Upper lobe of right lung (tissue), 1 donor: ENCODE results near the gene ADD1. TPM values are rescaled to one million over a fixed set of nuclear protein-coding genes. Genes with fewer than 3 reads are reported as not detected.

ENCODE experiments used
- ATAC-seq: fragments of 200-7000 bp; cut with Tn5 transposase; one replicate; pipeline ENCODE4 v1.9.1; 2020; ENCODE audit warnings: mild to moderate bottlenecking, moderate library complexity
- DNase-seq: peaks from one replicate; pipeline ENCODE4 v3.0.0-alpha.2; 2020
- H3K27ac ChIP-seq: fragments of 200-600 bp; one replicate; pipeline ENCODE4 v1.8.0; 2022
- H3K27me3 ChIP-seq: fragments of 200-600 bp; one replicate; pipeline ENCODE4 v1.8.0; 2022; ENCODE audit warnings: mild to moderate bottlenecking
- H3K36me3 ChIP-seq: fragments of 200-600 bp; one replicate; pipeline ENCODE4 v1.8.0; 2022
- H3K4me1 ChIP-seq: fragments of 200-600 bp; one replicate; pipeline ENCODE4 v1.8.0; 2022
- H3K4me3 ChIP-seq: fragments of 200-600 bp; one replicate; pipeline ENCODE4 v1.8.0; 2022; ENCODE audit warnings: mild to moderate bottlenecking
- H3K9me3 ChIP-seq: fragments of 200-600 bp; one replicate; pipeline ENCODE4 v1.8.0; 2022
- intact Hi-C: fragments of 100-400 bp; cut with DNase I; formaldehyde crosslinking; loops from one replicate; pipeline ENCODE4 v1.11.0; 2022
- total RNA-seq: library from RNA; stranded (reverse); fragmentation: NEBNext Ultra II Directional; extraction: Animal tissue kit (Norgen Biotek cat#: 25700); gene quantifications from one replicate; pipeline ENCODE4 v1.2.1, GENCODE V29; 2021
- TF ChIP-seq, protein P1 (sequence below): fragments of 200-600 bp; IDR thresholded peaks from one replicate; pipeline ENCODE4 v1.8.0; 2022; ENCODE audit warnings: antibody characterized with exemption
- donor health status: DM: no; HTN: yes; CAD: no; lungs with severe emphysema.

Gene ADD1
- total RNA-seq, 1 donor from 2014 or later = 286 TPM

DNA sequence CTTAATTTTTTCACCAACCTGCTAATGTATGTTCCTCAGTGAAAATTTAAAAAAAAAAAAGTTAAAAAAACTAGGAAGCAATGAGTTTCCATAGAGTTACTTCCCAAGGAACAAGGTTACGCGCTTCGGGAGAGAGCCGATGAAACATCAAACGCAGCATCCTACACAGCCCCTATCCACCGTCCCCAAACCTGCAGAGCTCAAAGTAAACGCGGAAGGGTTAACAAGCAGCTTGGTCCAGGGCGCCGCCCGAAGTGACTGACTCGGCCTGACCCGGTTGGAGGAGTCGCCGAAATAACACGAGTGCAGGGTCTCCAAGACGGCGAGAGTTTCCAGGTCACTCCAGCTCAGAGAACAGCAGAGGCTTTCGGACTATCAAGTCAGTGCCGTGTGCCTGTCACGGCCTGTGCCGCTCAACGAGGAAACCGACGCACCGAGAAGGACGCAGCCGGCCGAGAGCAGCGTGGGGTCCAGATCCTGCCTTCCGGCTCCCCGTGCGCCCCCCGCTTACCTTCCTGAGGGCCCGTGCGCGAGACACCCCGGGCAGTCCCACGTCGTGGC is 119.0 kb downstream of the ADD1 start:
- Histone ChIP-seq H3K4me1 (peaks cover 24% of the 10 kb centered on the region), H3K36me3 (peaks cover 9% of the 10 kb centered on the region), H3K9me3 (no peaks in the 10 kb centered on the region), H3K4me3 (peak overlapping the region; percentile 71), H3K27me3 (no peaks in the 10 kb centered on the region), H3K27ac (peak overlapping the region; percentile 90)
- DNase-seq (no peak), ATAC-seq (peak; percentile 46)
- TF ChIP-seq, protein P1, sequence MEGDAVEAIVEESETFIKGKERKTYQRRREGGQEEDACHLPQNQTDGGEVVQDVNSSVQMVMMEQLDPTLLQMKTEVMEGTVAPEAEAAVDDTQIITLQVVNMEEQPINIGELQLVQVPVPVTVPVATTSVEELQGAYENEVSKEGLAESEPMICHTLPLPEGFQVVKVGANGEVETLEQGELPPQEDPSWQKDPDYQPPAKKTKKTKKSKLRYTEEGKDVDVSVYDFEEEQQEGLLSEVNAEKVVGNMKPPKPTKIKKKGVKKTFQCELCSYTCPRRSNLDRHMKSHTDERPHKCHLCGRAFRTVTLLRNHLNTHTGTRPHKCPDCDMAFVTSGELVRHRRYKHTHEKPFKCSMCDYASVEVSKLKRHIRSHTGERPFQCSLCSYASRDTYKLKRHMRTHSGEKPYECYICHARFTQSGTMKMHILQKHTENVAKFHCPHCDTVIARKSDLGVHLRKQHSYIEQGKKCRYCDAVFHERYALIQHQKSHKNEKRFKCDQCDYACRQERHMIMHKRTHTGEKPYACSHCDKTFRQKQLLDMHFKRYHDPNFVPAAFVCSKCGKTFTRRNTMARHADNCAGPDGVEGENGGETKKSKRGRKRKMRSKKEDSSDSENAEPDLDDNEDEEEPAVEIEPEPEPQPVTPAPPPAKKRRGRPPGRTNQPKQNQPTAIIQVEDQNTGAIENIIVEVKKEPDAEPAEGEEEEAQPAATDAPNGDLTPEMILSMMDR = no peak
- intact Hi-C loops = no loop called here

DNA sequence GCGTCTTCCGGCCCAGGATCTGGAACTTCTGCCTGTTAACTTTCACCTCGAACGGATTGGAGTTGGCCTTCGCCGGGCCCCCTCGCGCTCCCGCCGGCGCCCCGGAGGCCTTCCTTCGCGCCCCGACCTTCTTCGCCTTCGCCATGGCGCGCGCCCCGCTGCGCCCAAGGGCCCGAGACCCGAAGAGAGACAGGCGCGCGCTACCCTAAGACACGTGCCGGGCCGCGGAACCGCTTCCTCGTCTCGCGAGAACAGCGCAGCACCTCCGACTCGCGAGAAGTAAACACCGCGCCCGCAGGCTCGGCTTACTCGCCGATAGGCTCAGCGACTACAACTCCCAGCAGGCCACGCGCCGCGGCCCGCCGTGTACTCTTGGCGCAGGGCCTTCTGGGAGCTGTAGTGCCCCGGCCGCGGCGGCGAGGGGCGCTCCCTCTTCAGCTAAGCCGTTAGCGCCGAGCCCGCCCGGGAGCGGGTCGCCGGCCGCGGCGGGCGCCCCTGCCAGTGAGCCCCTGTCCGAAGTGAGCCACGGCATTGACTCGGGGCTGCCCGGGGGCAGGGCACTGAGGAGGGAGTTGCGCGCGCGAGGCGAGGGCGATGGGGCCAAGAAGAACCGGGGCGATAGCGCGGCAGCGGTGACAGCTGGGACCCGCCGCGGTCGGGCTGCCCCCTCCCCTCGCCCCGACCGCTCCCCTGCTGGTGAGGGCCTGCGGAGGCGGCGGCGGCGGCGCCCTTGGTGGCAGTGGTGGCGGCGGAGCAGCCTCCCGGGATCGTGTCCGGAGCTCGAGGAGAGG is 119.7 kb downstream of the ADD1 start, which contains the start of the genes GRK4 and NOP14:
TSS of gene GRK4 (plus strand) at position 397 of the 791 bp plus-strand sequence. CDS start 500 bp downstream, outside the sequence.
TSS of gene NOP14 (minus strand) at position 232 of the 791 bp plus-strand sequence. CDS start at position 145, 87 bp downstream.
- intact Hi-C loops = no loop called here
- Histone ChIP-seq H3K4me1 (peaks cover 24% of the 10 kb centered on the region), H3K4me3 (peak within 1 kb of the TSS; percentile 71), H3K36me3 (peaks cover 5% of the 10 kb centered on the region), H3K9me3 (no peaks in the 10 kb centered on the region), H3K27me3 (no peaks in the 10 kb centered on the region), H3K27ac (peak within 1 kb of the TSS; percentile 90)
- TF ChIP-seq, protein P1 = peak; percentile 50
- peak; percentile 98 for ATAC-seq
- DNase-seq = peak; percentile 100

DNA sequence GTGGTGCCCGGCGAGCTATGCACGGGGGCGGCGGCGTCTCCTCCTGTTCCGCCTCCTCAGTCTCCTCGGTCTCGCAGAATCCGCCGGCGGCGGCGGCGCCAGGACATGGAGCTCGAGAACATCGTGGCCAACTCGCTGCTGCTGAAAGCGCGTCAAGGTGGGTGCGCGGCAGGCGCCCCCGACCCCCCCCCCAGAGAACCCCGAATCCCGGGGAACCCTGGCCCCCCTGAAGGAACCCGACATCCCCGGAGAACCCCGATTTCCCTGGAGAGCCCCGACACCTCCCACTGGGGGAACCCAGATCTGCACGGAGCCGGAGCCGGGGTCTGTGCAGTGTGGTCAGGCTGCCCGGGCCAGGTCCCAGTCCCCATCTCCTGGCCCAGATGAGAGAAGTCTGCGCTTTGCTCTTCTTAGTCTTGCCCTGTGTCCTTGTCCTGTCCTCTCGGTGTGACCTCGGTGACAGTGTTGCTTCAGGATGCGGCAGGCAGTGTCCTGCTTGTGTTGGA is 120.4 kb downstream of the ADD1 start:
- Histone ChIP-seq H3K4me3 (peak overlapping the region; percentile 71), H3K36me3 (no peaks in the 10 kb centered on the region), H3K27ac (peak overlapping the region; percentile 90), H3K9me3 (no peaks in the 10 kb centered on the region), H3K4me1 (peaks cover 19% of the 10 kb centered on the region), H3K27me3 (no peaks in the 10 kb centered on the region)
- TF ChIP-seq, protein P1 = no peak
- ATAC-seq (peak; percentile 78), DNase-seq (no peak)
- intact Hi-C loops = no loop called here

DNA sequence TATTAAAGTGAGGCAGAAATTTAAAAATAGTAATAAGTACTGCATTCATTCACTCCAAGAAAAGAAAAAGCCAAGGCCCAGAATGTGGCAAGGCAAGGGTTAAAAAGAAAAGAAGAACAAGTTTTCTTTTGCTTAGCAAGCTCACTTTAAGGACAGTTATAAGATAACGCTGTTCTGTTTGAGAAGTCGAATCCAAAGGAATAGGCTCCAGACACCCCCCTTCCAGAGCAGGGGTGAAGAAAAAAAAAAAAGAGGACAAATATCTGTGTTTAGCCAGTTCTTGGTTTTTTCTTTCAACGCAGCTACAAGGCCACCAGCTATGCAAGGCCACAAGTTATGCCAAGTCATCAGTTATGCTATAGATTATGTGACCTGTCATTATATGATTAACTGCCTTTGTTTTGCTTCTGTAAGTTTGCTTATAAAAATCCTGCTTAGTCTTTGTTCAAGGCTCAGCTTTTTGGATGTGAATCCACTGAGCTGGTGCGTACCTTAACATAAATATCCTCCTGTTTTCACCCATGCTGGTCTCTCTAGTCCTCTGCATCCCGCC is 121.1 kb downstream of the ADD1 start:
- ATAC-seq = no peak
- peaks cover 19% of the 10 kb centered on the region for H3K4me1 ChIP-seq
- intact Hi-C loops = no loop called here
- no peak overlapping the region for H3K27ac ChIP-seq
- H3K36me3 ChIP-seq = no peaks in the 10 kb centered on the region
- TF ChIP-seq, protein P1 = no peak
- DNase-seq = no peak
- no peaks in the 10 kb centered on the region for H3K27me3 ChIP-seq
- peak overlapping the region; percentile 71 for H3K4me3 ChIP-seq
- H3K9me3 ChIP-seq = no peaks in the 10 kb centered on the region

DNA sequence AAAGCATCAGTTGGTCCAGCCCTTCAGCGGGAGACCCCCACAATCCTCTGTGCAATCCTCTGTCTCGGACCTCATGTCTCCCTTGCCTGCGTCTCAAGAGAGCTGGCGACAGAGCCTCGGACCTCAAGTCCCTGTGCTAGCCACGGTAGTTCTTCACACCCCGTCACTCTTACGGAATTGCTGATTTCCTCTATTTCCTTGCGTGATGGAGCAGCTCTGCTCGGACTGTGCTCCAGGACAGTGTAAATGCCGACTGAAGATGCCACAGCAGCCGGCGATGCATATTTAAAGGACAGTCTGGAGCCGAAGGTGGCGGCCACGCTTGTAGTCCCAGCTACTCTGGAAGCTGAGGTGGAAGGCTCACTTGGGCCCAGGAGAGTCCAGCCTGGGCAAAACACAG is 121.6 kb downstream of the ADD1 start:
- H3K27me3 ChIP-seq = no peaks in the 10 kb centered on the region
- H3K9me3 ChIP-seq = no peaks in the 10 kb centered on the region
- H3K36me3 ChIP-seq = no peaks in the 10 kb centered on the region
- H3K27ac ChIP-seq = no peak overlapping the region
- DNase-seq = no peak
- intact Hi-C loops = no loop called here
- H3K4me3 ChIP-seq = no peak overlapping the region
- peaks cover 19% of the 10 kb centered on the region for H3K4me1 ChIP-seq
- TF ChIP-seq, protein P1 = no peak
- no peak for ATAC-seq
